K562 (cell line): Measurements from ENCODE around the gene AFG1L. TPM values are rescaled to one million over a fixed set of nuclear protein-coding genes. Genes with fewer than 3 reads are reported as not detected.

Source experiments
- BCL6 ChIP-seq: fragments of 250-450 bp; sonication (Bioruptor Pico); IDR thresholded peaks from 2 replicates; pipeline ENCODE4 v1.4.0; 2020
- E2F5 ChIP-seq: sonication (generic); formaldehyde crosslinking; IDR thresholded peaks from 2 replicates; pipeline ENCODE4 v1.8.0; 2022; ENCODE audit warnings: mild to moderate bottlenecking, missing genetic modification reagents
- ESRRA ChIP-seq: fragments of 450-650 bp; IDR thresholded peaks from 2 replicates; pipeline ENCODE4 v1.6.1; 2014; ENCODE audit warnings: low read depth, mild to moderate bottlenecking, moderate library complexity, borderline replicate concordance
- HDAC3 ChIP-seq: fragments of 450-650 bp; IDR thresholded peaks from 2 replicates; pipeline ENCODE4 v1.6.1; 2018; ENCODE audit warnings: borderline replicate concordance, mild to moderate bottlenecking, moderate library complexity; ENCODE audit not compliant: partially characterized antibody
- RAD21 ChIP-seq, 2 experiments: fragments of 250-450 bp in 1 of 2; fragments of 450-650 bp in 1 of 2; sonication (Bioruptor Pico) in 1 of 2; formaldehyde crosslinking in 1 of 2; IDR thresholded peaks in 1 of 2; conservative IDR thresholded peaks in 1 of 2; 2 replicates each; pipeline versions ENCODE4 v1.4.0 to v1.8.0; 2020 to 2022; ENCODE audit warnings: mild to moderate bottlenecking in 2 of 2, moderate library complexity in 1 of 2
- RFX1 ChIP-seq: fragments of 450-650 bp; IDR thresholded peaks from 2 replicates; pipeline ENCODE4 v1.6.1; 2016; ENCODE audit warnings: mild to moderate bottlenecking, moderate library complexity
- TAF1 ChIP-seq: IDR thresholded peaks from 2 replicates; pipeline ENCODE4 v1.6.1; 2011; ENCODE audit warnings: mild to moderate bottlenecking, low read length, moderate library complexity; ENCODE audit not compliant: insufficient read depth, control insufficient read depth, severe bottlenecking; ENCODE audit errors: extremely low read depth
- TRIM24 ChIP-seq, 2 experiments: fragments of 450-650 bp; IDR thresholded peaks; 2 replicates each; pipeline ENCODE4 v1.6.1; 2016
- UBTF ChIP-seq, 2 experiments: IDR thresholded peaks; 2 replicates each; pipeline ENCODE4 v1.6.1; 2012; ENCODE audit warnings: improper control_type of control experiment in 2 of 2, low read depth in 2 of 2, low read length in 2 of 2, borderline replicate concordance in 1 of 2
- XRCC5 ChIP-seq: fragments of 200-400 bp; formaldehyde crosslinking; IDR thresholded peaks from 2 replicates; pipeline ENCODE4 v1.6.1; 2017; ENCODE audit warnings: low read depth, mild to moderate bottlenecking, low read length
- ZNF12 ChIP-seq: sonication (generic); formaldehyde crosslinking; IDR thresholded peaks from 2 replicates; pipeline ENCODE4 v1.4.0; 2020; ENCODE audit warnings: mild to moderate bottlenecking, missing genetic modification reagents
- ZNF124 ChIP-seq: sonication (generic); formaldehyde crosslinking; IDR thresholded peaks from 2 replicates; pipeline ENCODE4 v1.8.1; 2022; ENCODE audit warnings: missing genetic modification reagents
- ZNF140 ChIP-seq: fragments of 250-450 bp; sonication (Bioruptor Pico); IDR thresholded peaks from 2 replicates; pipeline ENCODE4 v1.8.0; 2021; ENCODE audit warnings: moderate library complexity, mild to moderate bottlenecking, inconsistent platforms
- ZNF398 ChIP-seq: fragments of 250-450 bp; sonication (Bioruptor Pico); IDR thresholded peaks from 2 replicates; pipeline ENCODE4 v1.8.0; 2021; ENCODE audit warnings: moderate library complexity, mild to moderate bottlenecking, inconsistent platforms
- ZNF764 ChIP-seq: fragments of 250-450 bp; sonication (Bioruptor Pico); IDR thresholded peaks from 2 replicates; pipeline ENCODE4 v1.4.0; 2020; ENCODE audit warnings: low read depth, mild to moderate bottlenecking, moderate library complexity
- polyA plus RNA-seq, 8 experiments: library from polyadenylated mRNA; depleted of rRNA in 4 of 8; stranded (reverse) in 5 of 8; unstranded in 3 of 8; fragments of >200 nt; fragmentation: Nextera tagmentation in 2 of 8; fragmentation: Illumina TruSeq in 1 of 8; extraction: Ambion mirVana in 2 of 8; extraction: Trizol in 1 of 8; gene quantifications; 2 replicates each; pipeline versions ENCODE4 v1.2.1 to v1.2.3, GENCODE V29; 2011 to 2014; ENCODE audit warnings: inconsistent platforms in 1 of 8, missing spikeins in 1 of 8
- total RNA-seq, 7 experiments: library from RNA; depleted of rRNA in 6 of 7; stranded (reverse); fragments of >200 nt in 6 of 7; fragmentation: Illumina TruSeq in 2 of 7; extraction: Trizol in 2 of 7; gene quantifications; 2 replicates each; pipeline versions ENCODE4 v1.2.1 to v1.2.3, GENCODE V29; 2011 to 2021; ENCODE audit warnings: low replicate concordance in 1 of 7
- TF ChIP-seq, protein P1 (sequence below): fragments of 450-650 bp; IDR thresholded peaks from 2 replicates; pipeline ENCODE4 v1.6.1; 2016; ENCODE audit warnings: borderline replicate concordance
- TF ChIP-seq, protein P2 (sequence below): sonication (generic); formaldehyde crosslinking; IDR thresholded peaks from 2 replicates; pipeline ENCODE4 v1.5.0; 2020; ENCODE audit warnings: missing genetic modification reagents

The AFG1L gene
- total and polyA plus RNA-seq, 9 of the 15 experiments (the other 6 are each of a cell fraction or from before 2014, with no cell fraction given): 2.2 to 15.5 (median 5.8) TPM

DNA sequence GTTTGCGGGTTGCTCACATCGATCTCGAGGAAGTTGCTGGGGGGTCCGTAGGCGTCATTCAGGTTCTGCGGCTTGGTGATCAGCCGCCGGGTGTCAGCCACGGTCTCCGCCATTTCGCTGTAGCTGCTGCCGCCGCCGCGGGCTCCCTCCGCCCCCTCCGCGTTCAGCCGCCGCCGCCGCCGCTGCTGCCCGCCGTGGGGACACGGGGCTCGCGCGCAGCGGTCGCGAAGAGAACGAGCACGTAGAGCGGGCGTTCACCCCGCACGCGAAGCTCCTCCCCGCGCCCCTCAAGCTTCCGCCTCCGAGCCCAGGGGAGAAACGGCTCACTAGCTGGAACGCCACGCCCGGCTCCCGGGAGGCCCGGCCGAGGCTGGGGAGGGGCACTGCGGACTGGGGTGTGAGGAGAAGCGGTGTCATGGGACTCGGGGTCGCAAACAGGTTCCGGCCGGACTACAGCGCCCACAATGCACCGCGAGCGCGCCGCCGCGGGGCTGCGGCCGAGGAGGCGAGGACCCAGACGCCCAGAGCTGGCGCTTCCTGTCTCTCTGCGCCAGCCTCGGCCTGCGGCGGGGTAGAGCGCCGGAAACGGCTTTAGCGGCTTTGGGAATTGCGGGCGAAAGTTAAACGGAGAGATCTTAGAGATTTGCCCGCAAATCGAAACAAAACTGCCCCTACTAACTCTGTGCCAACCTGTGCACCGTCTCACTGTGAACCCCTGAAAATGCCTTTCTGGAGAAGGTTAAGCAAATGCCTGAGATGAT, 33.9 kb upstream of the AFG1L start, which contains the start of gene SNX3 (continued):
- TF ChIP-seq, protein P1, sequence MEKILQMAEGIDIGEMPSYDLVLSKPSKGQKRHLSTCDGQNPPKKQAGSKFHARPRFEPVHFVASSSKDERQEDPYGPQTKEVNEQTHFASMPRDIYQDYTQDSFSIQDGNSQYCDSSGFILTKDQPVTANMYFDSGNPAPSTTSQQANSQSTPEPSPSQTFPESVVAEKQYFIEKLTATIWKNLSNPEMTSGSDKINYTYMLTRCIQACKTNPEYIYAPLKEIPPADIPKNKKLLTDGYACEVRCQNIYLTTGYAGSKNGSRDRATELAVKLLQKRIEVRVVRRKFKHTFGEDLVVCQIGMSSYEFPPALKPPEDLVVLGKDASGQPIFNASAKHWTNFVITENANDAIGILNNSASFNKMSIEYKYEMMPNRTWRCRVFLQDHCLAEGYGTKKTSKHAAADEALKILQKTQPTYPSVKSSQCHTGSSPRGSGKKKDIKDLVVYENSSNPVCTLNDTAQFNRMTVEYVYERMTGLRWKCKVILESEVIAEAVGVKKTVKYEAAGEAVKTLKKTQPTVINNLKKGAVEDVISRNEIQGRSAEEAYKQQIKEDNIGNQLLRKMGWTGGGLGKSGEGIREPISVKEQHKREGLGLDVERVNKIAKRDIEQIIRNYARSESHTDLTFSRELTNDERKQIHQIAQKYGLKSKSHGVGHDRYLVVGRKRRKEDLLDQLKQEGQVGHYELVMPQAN: no peak
- peak; percentile 90 for TF ChIP-seq TAF1
- no peak for TF ChIP-seq ZNF140 (CRISPR knock-in tag)
- 0 out of 2 replicates have a peak, but pooled peaks have one; percentile 78 for TF ChIP-seq E2F5 (CRISPR knock-in tag)
- no peak; the same call in 1 of the 2 replicates for TF ChIP-seq ZNF12 (CRISPR knock-in tag)
- no peak for TF ChIP-seq RFX1
- no peak for TF ChIP-seq HDAC3
- TF ChIP-seq, protein P2, sequence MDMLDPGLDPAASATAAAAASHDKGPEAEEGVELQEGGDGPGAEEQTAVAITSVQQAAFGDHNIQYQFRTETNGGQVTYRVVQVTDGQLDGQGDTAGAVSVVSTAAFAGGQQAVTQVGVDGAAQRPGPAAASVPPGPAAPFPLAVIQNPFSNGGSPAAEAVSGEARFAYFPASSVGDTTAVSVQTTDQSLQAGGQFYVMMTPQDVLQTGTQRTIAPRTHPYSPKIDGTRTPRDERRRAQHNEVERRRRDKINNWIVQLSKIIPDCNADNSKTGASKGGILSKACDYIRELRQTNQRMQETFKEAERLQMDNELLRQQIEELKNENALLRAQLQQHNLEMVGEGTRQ: no peak
- TF ChIP-seq XRCC5: peak; percentile 17; the same call in 1 of the 2 replicates
- no peak for TF ChIP-seq BCL6 (CRISPR knock-in tag)
- peak; percentile 92 to 97; a peak in 3 of 4 replicates for TF ChIP-seq UBTF (IDR thresholded peaks at IDR 0.05; ENCODE audit: borderline replicate concordance in 1 of 2, low read depth in 2 of 2, low read length in 2 of 2)
- no peak for TF ChIP-seq ZNF124
- 0 out of 2 replicates have a peak, but pooled peaks have one; percentile 33 for TF ChIP-seq ESRRA
- TF ChIP-seq RAD21 (CRISPR knock-in tag; conservative IDR thresholded peaks at IDR 0.05 in 1 of 2, IDR thresholded peaks at IDR 0.05 in 1 of 2): no peak
- no peak for TF ChIP-seq ZNF764 (CRISPR knock-in tag)
- no peak for TF ChIP-seq TRIM24 (IDR thresholded peaks at IDR 0.05)
- TF ChIP-seq ZNF398 (CRISPR knock-in tag): no peak
